HL-60 (cell line): ENCODE measurements around the gene DTD1.

ENCODE experiments used
- CTCF ChIP-seq: IDR thresholded peaks from one replicate; pipeline ENCODE4 v1.5.1; 2011; ENCODE audit warnings: low read length, control low read depth, inconsistent platforms; ENCODE audit not compliant: insufficient read depth
- POLR2AphosphoS5 ChIP-seq: IDR thresholded peaks from 2 replicates; pipeline ENCODE4 v1.6.1; 2012; ENCODE audit warnings: low read depth
- REST ChIP-seq: IDR thresholded peaks from 2 replicates; pipeline ENCODE4 v1.6.1; 2012; ENCODE audit warnings: low read depth; ENCODE audit not compliant: insufficient replicate concordance
- SPI1 ChIP-seq: IDR thresholded peaks from 2 replicates; pipeline ENCODE4 v1.6.1; 2012; ENCODE audit warnings: low read depth, mild to moderate bottlenecking, borderline replicate concordance

DNA sequence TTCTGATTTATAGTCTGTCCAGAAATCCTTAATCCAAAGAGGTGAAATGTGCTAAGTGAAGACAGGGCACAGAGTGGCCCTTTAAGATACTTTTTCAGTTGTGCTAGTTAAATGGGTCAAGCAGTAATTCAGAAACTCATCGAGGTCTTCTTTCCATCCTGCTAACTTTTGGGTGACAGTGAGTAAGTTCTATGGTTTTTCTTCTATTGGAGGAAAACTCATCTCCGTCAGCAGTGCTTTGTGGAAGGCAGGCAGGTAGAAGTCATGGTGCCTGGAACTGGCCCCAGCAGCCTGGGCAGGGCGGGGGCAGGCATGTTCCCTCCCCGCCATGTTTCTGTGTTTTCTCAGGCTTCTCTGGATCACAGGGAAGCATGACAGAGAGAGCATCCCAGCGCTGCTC lies 159.2 kb downstream of the DTD1 start:
- TF ChIP-seq CTCF = no peak
- TF ChIP-seq POLR2AphosphoS5 = no peak
- TF ChIP-seq REST = no peak
- TF ChIP-seq SPI1 = no peak
